Breast epithelium (tissue), 3 donors: ENCODE measurements around the gene VIM.

Experiments
- POLR2A ChIP-seq: fragments of 450-650 bp; IDR thresholded peaks from one replicate; pipeline ENCODE4 v1.6.1; 2016; ENCODE audit warnings: antibody characterized with exemption, mild to moderate bottlenecking, moderate library complexity
- POLR2AphosphoS5 ChIP-seq, 3 donors: sonication (generic); formaldehyde crosslinking; IDR thresholded peaks; one replicate each; pipeline ENCODE4 v1.6.1; 2017; ENCODE audit warnings: antibody characterized with exemption in 3 of 3
- TF ChIP-seq, protein P1 (sequence below), 3 donors: fragments of 450-650 bp; IDR thresholded peaks; one replicate each; pipeline ENCODE4 v1.5.1; 2016 to 2017; ENCODE audit warnings: antibody characterized with exemption in 3 of 3, mild to moderate bottlenecking in 3 of 3, moderate library complexity in 3 of 3

DNA sequence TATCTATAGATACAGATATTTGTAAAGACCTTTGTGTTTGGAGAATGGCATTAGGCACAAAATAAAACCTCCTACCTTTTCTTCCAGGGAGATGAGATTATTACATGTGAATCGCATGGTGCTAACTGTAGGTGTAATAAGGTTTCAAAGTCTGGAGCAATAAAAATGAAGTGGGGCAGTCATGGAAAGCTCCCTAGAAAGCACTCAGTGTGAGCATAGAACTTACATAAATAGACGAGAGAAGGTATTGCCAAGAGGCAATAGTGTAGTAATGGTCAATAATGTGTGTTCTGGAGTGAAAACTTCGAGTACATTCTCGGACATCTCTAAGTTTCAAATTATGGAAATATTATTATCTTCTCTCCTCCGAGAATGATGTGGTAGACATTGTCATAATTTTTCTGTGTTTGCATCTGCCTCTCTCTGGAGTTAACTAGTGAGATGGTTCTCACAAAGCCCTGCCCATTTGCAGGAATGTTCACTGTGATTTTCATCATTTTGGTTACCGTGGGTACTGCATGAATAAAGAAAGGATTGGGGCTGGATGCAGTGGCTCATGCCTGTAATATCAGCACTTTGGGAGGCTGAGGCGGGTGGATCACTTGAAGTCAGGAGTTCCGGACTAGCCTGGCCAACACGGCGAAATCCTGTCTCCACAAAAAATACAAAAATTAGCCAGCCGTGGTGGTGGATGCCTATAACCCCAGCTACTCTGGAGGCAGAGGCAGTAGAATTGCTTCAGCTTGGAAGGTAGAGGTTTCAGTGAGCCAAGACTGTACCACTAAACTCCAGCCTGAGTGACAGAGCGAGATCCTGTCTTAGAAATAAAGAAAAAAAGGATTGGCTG is 10.6 kb downstream of the VIM start:
- TF ChIP-seq, protein P1, sequence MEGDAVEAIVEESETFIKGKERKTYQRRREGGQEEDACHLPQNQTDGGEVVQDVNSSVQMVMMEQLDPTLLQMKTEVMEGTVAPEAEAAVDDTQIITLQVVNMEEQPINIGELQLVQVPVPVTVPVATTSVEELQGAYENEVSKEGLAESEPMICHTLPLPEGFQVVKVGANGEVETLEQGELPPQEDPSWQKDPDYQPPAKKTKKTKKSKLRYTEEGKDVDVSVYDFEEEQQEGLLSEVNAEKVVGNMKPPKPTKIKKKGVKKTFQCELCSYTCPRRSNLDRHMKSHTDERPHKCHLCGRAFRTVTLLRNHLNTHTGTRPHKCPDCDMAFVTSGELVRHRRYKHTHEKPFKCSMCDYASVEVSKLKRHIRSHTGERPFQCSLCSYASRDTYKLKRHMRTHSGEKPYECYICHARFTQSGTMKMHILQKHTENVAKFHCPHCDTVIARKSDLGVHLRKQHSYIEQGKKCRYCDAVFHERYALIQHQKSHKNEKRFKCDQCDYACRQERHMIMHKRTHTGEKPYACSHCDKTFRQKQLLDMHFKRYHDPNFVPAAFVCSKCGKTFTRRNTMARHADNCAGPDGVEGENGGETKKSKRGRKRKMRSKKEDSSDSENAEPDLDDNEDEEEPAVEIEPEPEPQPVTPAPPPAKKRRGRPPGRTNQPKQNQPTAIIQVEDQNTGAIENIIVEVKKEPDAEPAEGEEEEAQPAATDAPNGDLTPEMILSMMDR (IDR thresholded peaks at IDR 0.05): no peak
- TF ChIP-seq POLR2AphosphoS5 (IDR thresholded peaks at IDR 0.05) (no peak), POLR2A (no peak)
